GM23338 (cell line): ENCODE measurements around the gene CNTNAP2. TPM values are rescaled to one million over a fixed set of nuclear protein-coding genes. Genes with fewer than 3 reads are reported as not detected.

Source experiments
- ATAC-seq: fragments of 200-7000 bp; cut with Tn5 transposase; 3 replicates; pipeline ENCODE4 v1.9.1; 2020
- DNase-seq: peaks from one replicate; pipeline ENCODE4 v3.0.0-alpha.2; 2015; ENCODE audit warnings: low spot score
- H2AFZ ChIP-seq: fragments of 200-600 bp; sonication (generic); 2 replicates; pipeline ENCODE4 v1.8.0; 2016; ENCODE audit warnings: antibody characterized with exemption, mild to moderate bottlenecking, moderate library complexity
- H3F3A ChIP-seq: fragments of 200-600 bp; sonication (generic); replicated peaks from 2 replicates; pipeline ENCODE4 v1.8.0; 2017; ENCODE audit warnings: antibody characterized with exemption, mixed run types, low read depth
- H3K27ac ChIP-seq: fragments of 200-600 bp; sonication (generic); 2 replicates; pipeline ENCODE4 v1.6.1; 2016; ENCODE audit warnings: low read depth
- H3K27me3 ChIP-seq: fragments of 200-600 bp; sonication (generic); 2 replicates; pipeline ENCODE4 v1.8.0; 2016; ENCODE audit warnings: mild to moderate bottlenecking, mixed run types, moderate library complexity; ENCODE audit not compliant: insufficient read depth
- H3K36me3 ChIP-seq: fragments of 200-600 bp; sonication (generic); 2 replicates; pipeline ENCODE4 v1.8.0; 2016; ENCODE audit warnings: mild to moderate bottlenecking; ENCODE audit not compliant: insufficient read depth
- H3K4me1 ChIP-seq: fragments of 200-600 bp; sonication (generic); 2 replicates; pipeline ENCODE4 v1.8.0; 2016; ENCODE audit warnings: mild to moderate bottlenecking, moderate library complexity; ENCODE audit not compliant: insufficient read depth
- H3K4me2 ChIP-seq: fragments of 200-600 bp; sonication (generic); 2 replicates; pipeline ENCODE4 v1.7.1; 2017; ENCODE audit warnings: mixed run types
- H3K4me3 ChIP-seq: fragments of 200-600 bp; sonication (generic); 2 replicates; pipeline ENCODE4 v1.6.1; 2016; ENCODE audit warnings: mixed run types
- H3K79me2 ChIP-seq: fragments of 200-600 bp; sonication (generic); replicated peaks from 2 replicates; pipeline ENCODE4 v1.8.0; 2017; ENCODE audit warnings: mild to moderate bottlenecking; ENCODE audit not compliant: insufficient read depth
- H3K9me2 ChIP-seq: fragments of 200-600 bp; sonication (generic); 2 replicates; pipeline ENCODE4 v1.8.0; 2017; ENCODE audit not compliant: insufficient read depth
- H4K20me1 ChIP-seq: fragments of 200-600 bp; sonication (generic); replicated peaks from 2 replicates; pipeline ENCODE4 v1.8.0; 2017; ENCODE audit warnings: mild to moderate bottlenecking; ENCODE audit not compliant: insufficient read depth
- H3K27ac Mint-ChIP-seq: 2 replicates; pipeline ENCODE4 v1.8.0; 2020; ENCODE audit warnings: inconsistent platforms, mild to moderate bottlenecking, moderate library complexity, mixed read lengths
- H3K27me3 Mint-ChIP-seq: 3 replicates; pipeline ENCODE4 v1.8.0; 2022; ENCODE audit warnings: low read depth, mild to moderate bottlenecking, moderate library complexity, mixed read lengths, inconsistent platforms; ENCODE audit not compliant: insufficient read depth, poor library complexity
- H3K36me3 Mint-ChIP-seq: 3 replicates; pipeline ENCODE4 v1.8.0; 2021; ENCODE audit warnings: low read depth, mild to moderate bottlenecking, inconsistent platforms, moderate library complexity, mixed read lengths
- H3K4me1 Mint-ChIP-seq: 3 replicates; pipeline ENCODE4 v1.8.0; 2020; ENCODE audit warnings: mild to moderate bottlenecking, inconsistent platforms, mixed read lengths
- H3K4me3 Mint-ChIP-seq: 3 replicates; pipeline ENCODE4 v1.8.0; 2021; ENCODE audit warnings: moderate library complexity, mild to moderate bottlenecking, inconsistent platforms, mixed read lengths
- H3K9me3 Mint-ChIP-seq: 3 replicates; pipeline ENCODE4 v1.8.0; 2020; ENCODE audit warnings: moderate library complexity, mild to moderate bottlenecking, inconsistent platforms, mixed read lengths
- CREB1 ChIP-seq: fragments of 250-450 bp; sonication (Bioruptor Pico); IDR thresholded peaks from 2 replicates; pipeline ENCODE4 v1.5.0; 2020; ENCODE audit warnings: low read depth, mild to moderate bottlenecking, moderate library complexity
- EZH2 ChIP-seq: fragments of 200-600 bp; sonication (generic); IDR thresholded peaks from one replicate; pipeline ENCODE4 v1.8.0; 2017; ENCODE audit warnings: antibody characterized with exemption, mild to moderate bottlenecking, low read depth; ENCODE audit not compliant: unreplicated experiment
- EZH2phosphoT487 ChIP-seq: fragments of 200-600 bp; sonication (generic); IDR thresholded peaks from one replicate; pipeline ENCODE4 v1.8.1; 2018; ENCODE audit warnings: antibody characterized with exemption; ENCODE audit not compliant: unreplicated experiment
- JUNB ChIP-seq: IDR thresholded peaks from one replicate; pipeline ENCODE4 v1.6.1; 2016; ENCODE audit warnings: antibody characterized with exemption; ENCODE audit not compliant: unreplicated experiment
- NANOG ChIP-seq: IDR thresholded peaks from 2 replicates; pipeline ENCODE4 v1.6.1; 2016; ENCODE audit warnings: antibody characterized with exemption, borderline replicate concordance
- POLR2AphosphoS5 ChIP-seq: IDR thresholded peaks from 2 replicates; pipeline ENCODE4 v1.6.1; 2016; ENCODE audit warnings: antibody characterized with exemption, low read depth
- REST ChIP-seq: IDR thresholded peaks from one replicate; pipeline ENCODE4 v1.6.1; 2018; ENCODE audit warnings: antibody characterized with exemption; ENCODE audit not compliant: unreplicated experiment
- STAT1 ChIP-seq: IDR thresholded peaks from one replicate; pipeline ENCODE4 v1.6.1; 2016; ENCODE audit warnings: antibody characterized with exemption; ENCODE audit not compliant: unreplicated experiment
- ZNF114 ChIP-seq: fragments of 250-450 bp; sonication (Bioruptor Pico); IDR thresholded peaks from 2 replicates; pipeline ENCODE4 v1.5.0; 2020; ENCODE audit warnings: mild to moderate bottlenecking, moderate library complexity
- ZNF331 ChIP-seq: fragments of 250-450 bp; sonication (Bioruptor Pico); IDR thresholded peaks from 2 replicates; pipeline ENCODE4 v1.5.0; 2020; ENCODE audit warnings: low read depth, mild to moderate bottlenecking, moderate library complexity
- polyA plus RNA-seq: library from polyadenylated mRNA; unstranded; fragments of >200 nt; fragmentation: Nextera tagmentation; extraction: Ambion mirVana; gene quantifications from 2 replicates; pipeline ENCODE4 v1.2.1, GENCODE V29; 2016
- total RNA-seq: library from RNA; depleted of rRNA; stranded (reverse); fragments of >200 nt; shearing (Covaris generic); gene quantifications from 2 replicates; pipeline ENCODE4 v1.2.3, GENCODE V29; 2014
- TF ChIP-seq, protein P1 (sequence below), 2 experiments: fragments of 200-600 bp in 1 of 2; sonication (generic) in 1 of 2; conservative IDR thresholded peaks; 2 replicates each; pipeline versions ENCODE4 v1.5.1 to v1.6.1; 2016 to 2017; ENCODE audit warnings: antibody characterized with exemption in 2 of 2, low read depth in 2 of 2, mild to moderate bottlenecking in 2 of 2, moderate library complexity in 1 of 2
- TF ChIP-seq, protein P2 (sequence below): fragments of 250-450 bp; sonication (Bioruptor Pico); IDR thresholded peaks from 2 replicates; pipeline ENCODE4 v1.5.0; 2020; ENCODE audit warnings: mild to moderate bottlenecking, moderate library complexity
- TF ChIP-seq, protein P3 (sequence below): IDR thresholded peaks from 2 replicates; pipeline ENCODE4 v1.6.1; 2016; ENCODE audit warnings: antibody characterized with exemption

The CNTNAP2 gene
- total and polyA plus RNA-seq, 2 experiments from 2014 or later: 38.2 to 61.3 TPM

GRCh38 chr7:146414937-146415336 is 298.3 kb downstream of the CNTNAP2 start:
- Histone ChIP-seq H3K27me3 (no peaks in the 10 kb centered on the region), H3K36me3 (no peaks in the 10 kb centered on the region; the same call in 1 of the 2 replicates), H3K9me2 (no peaks in the 10 kb centered on the region), H3K27ac (no peak overlapping the region), H2AFZ (no peak overlapping the region), H4K20me1 (no peaks in the 10 kb centered on the region), H3K4me3 (no peak overlapping the region), H3F3A (no peaks in the 10 kb centered on the region), H3K4me1 (0 out of 2 replicates have a peak, but pooled peaks cover 7% of the 10 kb centered on the region), H3K4me2 (no peak overlapping the region), H3K79me2 (no peaks in the 10 kb centered on the region)
- DNase-seq (no peak), ATAC-seq (no peak)
- Mint-ChIP-seq H3K9me3 (no peaks in the 10 kb centered on the region; the same call in 2 of the 3 replicates), H3K4me1 (peaks cover 31% of the 10 kb centered on the region), H3K36me3 (no peaks in the 10 kb centered on the region), H3K4me3 (no peak overlapping the region), H3K27me3 (no peaks in the 10 kb centered on the region), H3K27ac (no peak overlapping the region; the same call in 1 of the 2 replicates)
- TF ChIP-seq JUNB: no peak
- TF ChIP-seq REST: no peak
- TF ChIP-seq, protein P1, sequence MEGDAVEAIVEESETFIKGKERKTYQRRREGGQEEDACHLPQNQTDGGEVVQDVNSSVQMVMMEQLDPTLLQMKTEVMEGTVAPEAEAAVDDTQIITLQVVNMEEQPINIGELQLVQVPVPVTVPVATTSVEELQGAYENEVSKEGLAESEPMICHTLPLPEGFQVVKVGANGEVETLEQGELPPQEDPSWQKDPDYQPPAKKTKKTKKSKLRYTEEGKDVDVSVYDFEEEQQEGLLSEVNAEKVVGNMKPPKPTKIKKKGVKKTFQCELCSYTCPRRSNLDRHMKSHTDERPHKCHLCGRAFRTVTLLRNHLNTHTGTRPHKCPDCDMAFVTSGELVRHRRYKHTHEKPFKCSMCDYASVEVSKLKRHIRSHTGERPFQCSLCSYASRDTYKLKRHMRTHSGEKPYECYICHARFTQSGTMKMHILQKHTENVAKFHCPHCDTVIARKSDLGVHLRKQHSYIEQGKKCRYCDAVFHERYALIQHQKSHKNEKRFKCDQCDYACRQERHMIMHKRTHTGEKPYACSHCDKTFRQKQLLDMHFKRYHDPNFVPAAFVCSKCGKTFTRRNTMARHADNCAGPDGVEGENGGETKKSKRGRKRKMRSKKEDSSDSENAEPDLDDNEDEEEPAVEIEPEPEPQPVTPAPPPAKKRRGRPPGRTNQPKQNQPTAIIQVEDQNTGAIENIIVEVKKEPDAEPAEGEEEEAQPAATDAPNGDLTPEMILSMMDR (conservative IDR thresholded peaks at IDR 0.05; ENCODE audit: low read depth in 2 of 2): no peak
- no peak for TF ChIP-seq EZH2
- no peak for TF ChIP-seq EZH2phosphoT487
- no peak for TF ChIP-seq ZNF331 (CRISPR knock-in tag)
- TF ChIP-seq STAT1: no peak
- TF ChIP-seq, protein P2, sequence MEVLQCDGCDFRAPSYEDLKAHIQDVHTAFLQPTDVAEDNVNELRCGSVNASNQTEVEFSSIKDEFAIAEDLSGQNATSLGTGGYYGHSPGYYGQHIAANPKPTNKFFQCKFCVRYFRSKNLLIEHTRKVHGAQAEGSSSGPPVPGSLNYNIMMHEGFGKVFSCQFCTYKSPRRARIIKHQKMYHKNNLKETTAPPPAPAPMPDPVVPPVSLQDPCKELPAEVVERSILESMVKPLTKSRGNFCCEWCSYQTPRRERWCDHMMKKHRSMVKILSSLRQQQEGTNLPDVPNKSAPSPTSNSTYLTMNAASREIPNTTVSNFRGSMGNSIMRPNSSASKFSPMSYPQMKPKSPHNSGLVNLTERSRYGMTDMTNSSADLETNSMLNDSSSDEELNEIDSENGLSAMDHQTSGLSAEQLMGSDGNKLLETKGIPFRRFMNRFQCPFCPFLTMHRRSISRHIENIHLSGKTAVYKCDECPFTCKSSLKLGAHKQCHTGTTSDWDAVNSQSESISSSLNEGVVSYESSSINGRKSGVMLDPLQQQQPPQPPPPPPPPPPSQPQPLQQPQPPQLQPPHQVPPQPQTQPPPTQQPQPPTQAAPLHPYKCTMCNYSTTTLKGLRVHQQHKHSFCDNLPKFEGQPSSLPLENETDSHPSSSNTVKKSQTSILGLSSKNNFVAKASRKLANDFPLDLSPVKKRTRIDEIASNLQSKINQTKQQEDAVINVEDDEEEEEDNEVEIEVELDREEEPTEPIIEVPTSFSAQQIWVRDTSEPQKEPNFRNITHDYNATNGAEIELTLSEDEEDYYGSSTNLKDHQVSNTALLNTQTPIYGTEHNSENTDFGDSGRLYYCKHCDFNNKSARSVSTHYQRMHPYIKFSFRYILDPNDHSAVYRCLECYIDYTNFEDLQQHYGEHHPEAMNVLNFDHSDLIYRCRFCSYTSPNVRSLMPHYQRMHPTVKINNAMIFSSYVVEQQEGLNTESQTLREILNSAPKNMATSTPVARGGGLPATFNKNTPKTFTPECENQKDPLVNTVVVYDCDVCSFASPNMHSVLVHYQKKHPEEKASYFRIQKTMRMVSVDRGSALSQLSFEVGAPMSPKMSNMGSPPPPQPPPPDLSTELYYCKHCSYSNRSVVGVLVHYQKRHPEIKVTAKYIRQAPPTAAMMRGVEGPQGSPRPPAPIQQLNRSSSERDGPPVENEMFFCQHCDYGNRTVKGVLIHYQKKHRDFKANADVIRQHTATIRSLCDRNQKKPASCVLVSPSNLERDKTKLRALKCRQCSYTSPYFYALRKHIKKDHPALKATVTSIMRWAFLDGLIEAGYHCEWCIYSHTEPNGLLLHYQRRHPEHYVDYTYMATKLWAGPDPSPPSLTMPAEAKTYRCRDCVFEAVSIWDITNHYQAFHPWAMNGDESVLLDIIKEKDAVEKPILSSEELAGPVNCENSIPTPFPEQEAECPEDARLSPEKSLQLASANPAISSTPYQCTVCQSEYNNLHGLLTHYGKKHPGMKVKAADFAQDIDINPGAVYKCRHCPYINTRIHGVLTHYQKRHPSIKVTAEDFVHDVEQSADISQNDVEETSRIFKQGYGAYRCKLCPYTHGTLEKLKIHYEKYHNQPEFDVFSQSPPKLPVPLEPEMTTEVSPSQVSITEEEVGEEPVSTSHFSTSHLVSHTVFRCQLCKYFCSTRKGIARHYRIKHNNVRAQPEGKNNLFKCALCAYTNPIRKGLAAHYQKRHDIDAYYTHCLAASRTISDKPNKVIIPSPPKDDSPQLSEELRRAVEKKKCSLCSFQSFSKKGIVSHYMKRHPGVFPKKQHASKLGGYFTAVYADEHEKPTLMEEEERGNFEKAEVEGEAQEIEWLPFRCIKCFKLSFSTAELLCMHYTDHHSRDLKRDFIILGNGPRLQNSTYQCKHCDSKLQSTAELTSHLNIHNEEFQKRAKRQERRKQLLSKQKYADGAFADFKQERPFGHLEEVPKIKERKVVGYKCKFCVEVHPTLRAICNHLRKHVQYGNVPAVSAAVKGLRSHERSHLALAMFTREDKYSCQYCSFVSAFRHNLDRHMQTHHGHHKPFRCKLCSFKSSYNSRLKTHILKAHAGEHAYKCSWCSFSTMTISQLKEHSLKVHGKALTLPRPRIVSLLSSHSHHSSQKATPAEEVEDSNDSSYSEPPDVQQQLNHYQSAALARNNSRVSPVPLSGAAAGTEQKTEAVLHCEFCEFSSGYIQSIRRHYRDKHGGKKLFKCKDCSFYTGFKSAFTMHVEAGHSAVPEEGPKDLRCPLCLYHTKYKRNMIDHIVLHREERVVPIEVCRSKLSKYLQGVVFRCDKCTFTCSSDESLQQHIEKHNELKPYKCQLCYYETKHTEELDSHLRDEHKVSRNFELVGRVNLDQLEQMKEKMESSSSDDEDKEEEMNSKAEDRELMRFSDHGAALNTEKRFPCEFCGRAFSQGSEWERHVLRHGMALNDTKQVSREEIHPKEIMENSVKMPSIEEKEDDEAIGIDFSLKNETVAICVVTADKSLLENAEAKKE (CRISPR knock-in tag): no peak
- TF ChIP-seq ZNF114 (CRISPR knock-in tag): no peak
- no peak for TF ChIP-seq NANOG
- TF ChIP-seq, protein P3, sequence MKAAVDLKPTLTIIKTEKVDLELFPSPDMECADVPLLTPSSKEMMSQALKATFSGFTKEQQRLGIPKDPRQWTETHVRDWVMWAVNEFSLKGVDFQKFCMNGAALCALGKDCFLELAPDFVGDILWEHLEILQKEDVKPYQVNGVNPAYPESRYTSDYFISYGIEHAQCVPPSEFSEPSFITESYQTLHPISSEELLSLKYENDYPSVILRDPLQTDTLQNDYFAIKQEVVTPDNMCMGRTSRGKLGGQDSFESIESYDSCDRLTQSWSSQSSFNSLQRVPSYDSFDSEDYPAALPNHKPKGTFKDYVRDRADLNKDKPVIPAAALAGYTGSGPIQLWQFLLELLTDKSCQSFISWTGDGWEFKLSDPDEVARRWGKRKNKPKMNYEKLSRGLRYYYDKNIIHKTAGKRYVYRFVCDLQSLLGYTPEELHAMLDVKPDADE: no peak
- TF ChIP-seq CREB1 (CRISPR knock-in tag): no peak
- TF ChIP-seq POLR2AphosphoS5: no peak
